Mesenchymal stem cell (in vitro differentiated cells and primary cell): ENCODE results near the gene AKNA.

Experiments used
- DNase-seq: peaks from one replicate; pipeline ENCODE4 v3.0.0-alpha.2; 2013
- H2AFZ ChIP-seq: one replicate; pipeline ENCODE4 v1.6.1; 2013; ENCODE audit warnings: low read depth, mild to moderate bottlenecking, control low read depth, inconsistent platforms, low read length, moderate library complexity
- H2AK5ac ChIP-seq: 2 replicates; pipeline ENCODE4 v1.6.1; 2013; ENCODE audit warnings: low read length, moderate library complexity, mild to moderate bottlenecking, inconsistent platforms; ENCODE audit not compliant: severe bottlenecking
- H2BK120ac ChIP-seq: one replicate; pipeline ENCODE4 v1.6.1; 2013; ENCODE audit warnings: low read depth, mild to moderate bottlenecking, inconsistent platforms, low read length, moderate library complexity
- H2BK12ac ChIP-seq, 2 experiments: one replicate each; pipeline ENCODE4 v1.6.1; 2013; ENCODE audit warnings: inconsistent platforms in 2 of 2, low read length in 2 of 2, mild to moderate bottlenecking in 2 of 2, moderate library complexity in 2 of 2, control low read depth in 1 of 2
- H2BK15ac ChIP-seq: one replicate; pipeline ENCODE4 v1.6.1; 2013; ENCODE audit warnings: mild to moderate bottlenecking, low read depth, inconsistent platforms; ENCODE audit not compliant: poor library complexity, severe bottlenecking
- H2BK5ac ChIP-seq: 2 replicates; pipeline ENCODE4 v1.6.1; 2013; ENCODE audit warnings: low read depth, mild to moderate bottlenecking, low read length, control low read depth, inconsistent platforms; ENCODE audit not compliant: poor library complexity, severe bottlenecking
- H3K14ac ChIP-seq, 2 experiments: one replicate each; pipeline ENCODE4 v1.6.1; 2013; ENCODE audit warnings: inconsistent platforms in 2 of 2, low read length in 2 of 2, control low read depth in 1 of 2, mild to moderate bottlenecking in 1 of 2, moderate library complexity in 1 of 2
- H3K18ac ChIP-seq, 2 experiments: one replicate each; pipeline ENCODE4 v1.6.1; 2013; ENCODE audit warnings: inconsistent platforms in 2 of 2, low read length in 2 of 2, control low read depth in 1 of 2, low read depth in 1 of 2, mild to moderate bottlenecking in 1 of 2
- H3K23ac ChIP-seq, 2 experiments: one replicate each; pipeline ENCODE4 v1.6.1; 2013; ENCODE audit warnings: inconsistent platforms in 2 of 2, low read length in 2 of 2, mild to moderate bottlenecking in 2 of 2, moderate library complexity in 2 of 2, control low read depth in 1 of 2
- H3K27ac ChIP-seq: 2 replicates; pipeline ENCODE4 v1.5.1; 2013; ENCODE audit warnings: mild to moderate bottlenecking, moderate library complexity, low read length, control low read depth, inconsistent platforms; ENCODE audit not compliant: poor library complexity, severe bottlenecking
- H3K27me3 ChIP-seq, 2 experiments: 2 replicates each; pipeline versions ENCODE4 v1.6.1 to v1.7.0; 2013; ENCODE audit warnings: low read length in 2 of 2, mild to moderate bottlenecking in 2 of 2, moderate library complexity in 2 of 2, control low read depth in 1 of 2, inconsistent platforms in 1 of 2; ENCODE audit not compliant: control insufficient read depth in 1 of 2, insufficient read depth in 1 of 2
- H3K36me3 ChIP-seq, 2 experiments: 2 replicates each; pipeline versions ENCODE4 v1.6.1 to v1.7.0; 2013; ENCODE audit warnings: low read length in 2 of 2, control low read depth in 1 of 2, inconsistent platforms in 1 of 2, low read depth in 1 of 2, mild to moderate bottlenecking in 1 of 2; ENCODE audit not compliant: insufficient read depth in 2 of 2, control insufficient read depth in 1 of 2
- H3K4ac ChIP-seq, 2 experiments: one replicate each; pipeline ENCODE4 v1.6.1; 2013; ENCODE audit warnings: inconsistent platforms in 2 of 2, low read length in 2 of 2, mild to moderate bottlenecking in 2 of 2, moderate library complexity in 2 of 2, control low read depth in 1 of 2, low read depth in 1 of 2
- H3K4me1 ChIP-seq: 2 replicates; pipeline ENCODE4 v1.6.1; 2013; ENCODE audit warnings: low read depth, low read length, control low read depth; ENCODE audit not compliant: control insufficient read depth, insufficient read depth
- H3K4me2 ChIP-seq: 2 replicates; pipeline ENCODE4 v1.6.1; 2013; ENCODE audit warnings: low read length, mild to moderate bottlenecking, inconsistent platforms; ENCODE audit not compliant: poor library complexity, severe bottlenecking
- H3K4me3 ChIP-seq, 2 experiments: 2 replicates each; pipeline versions ENCODE4 v1.5.1 to v1.7.0; 2013; ENCODE audit warnings: low read length in 2 of 2, mild to moderate bottlenecking in 2 of 2, control low read depth in 1 of 2, low read depth in 1 of 2; ENCODE audit not compliant: insufficient read depth in 1 of 2
- H3K79me1 ChIP-seq: replicated peaks from 2 replicates; pipeline ENCODE4 v1.6.1; 2013; ENCODE audit warnings: mild to moderate bottlenecking, control low read depth, low read length, inconsistent platforms; ENCODE audit not compliant: poor library complexity, severe bottlenecking
- H3K9ac ChIP-seq: 2 replicates; pipeline ENCODE4 v1.7.0; 2013; ENCODE audit warnings: mild to moderate bottlenecking, low read length, moderate library complexity
- H3K9me3 ChIP-seq: 2 replicates; pipeline ENCODE4 v1.7.0; 2013; ENCODE audit warnings: mild to moderate bottlenecking, low read length; ENCODE audit not compliant: control insufficient read depth
- H4K8ac ChIP-seq: one replicate; pipeline ENCODE4 v1.6.1; 2013; ENCODE audit warnings: inconsistent platforms, mild to moderate bottlenecking, low read length, moderate library complexity
- H4K91ac ChIP-seq: one replicate; pipeline ENCODE4 v1.6.1; 2013; ENCODE audit warnings: mild to moderate bottlenecking, low read length, inconsistent platforms
- WGBS: methylation state at CpG from one replicate; pipeline ENCODE4 v1.1.7; 2013; ENCODE audit warnings: mixed read lengths; 5-methylcytosine and 5-hydroxymethylcytosine counted together

Gene AKNA

GRCh38 chr9:114313186-114313585 lies 74.6 kb downstream of the AKNA start:
- DNase-seq, result no peak
- H3K79me1 ChIP-seq, result no peaks in the 10 kb centered on the region
- peaks cover 3% of the 10 kb centered on the region for H3K4me1 ChIP-seq
- H3K27me3 ChIP-seq, result no peaks in the 10 kb centered on the region
- no peak overlapping the region for H4K8ac ChIP-seq
- H2AFZ ChIP-seq, result no peak overlapping the region
- H3K9me3 ChIP-seq, result no peaks in the 10 kb centered on the region
- no peak overlapping the region for H3K14ac ChIP-seq
- no peak overlapping the region for H2BK5ac ChIP-seq
- no peak overlapping the region for H4K91ac ChIP-seq
- no peak overlapping the region for H3K9ac ChIP-seq
- H3K27ac ChIP-seq, result no peak overlapping the region
- no peak overlapping the region for H2BK15ac ChIP-seq
- peaks cover 5 to 30% of the 10 kb centered on the region in 2 experiments for H3K36me3 ChIP-seq
- H2AK5ac ChIP-seq, result no peak overlapping the region
- 97% methylated on average over 6 of the region's 8 CpGs for WGBS
- no peak overlapping the region for H3K18ac ChIP-seq
- no peak overlapping the region for H3K4me2 ChIP-seq
- no peak overlapping the region for H3K4ac ChIP-seq
- no peak overlapping the region for H3K4me3 ChIP-seq
- H2BK12ac ChIP-seq, result no peak overlapping the region
- H3K23ac ChIP-seq, result no peak overlapping the region
- H2BK120ac ChIP-seq, result no peak overlapping the region

- Histone ChIP-seq H3K14ac (no peak overlapping the region), H2BK120ac (no peak overlapping the region), H3K79me1 (no peaks in the 10 kb centered on the region), H3K4me3 (no peak overlapping the region), H4K8ac (no peak overlapping the region), H3K9me3 (no peaks in the 10 kb centered on the region), H3K36me3 (peaks cover 5 to 36% of the 10 kb centered on the region in 2 experiments), H3K4me1 (peaks cover 3% of the 10 kb centered on the region), H3K9ac (no peak overlapping the region), H3K27ac (no peak overlapping the region), H3K4me2 (no peak overlapping the region), H4K91ac (peak overlapping the region; percentile 18), H2AFZ (no peak overlapping the region), H3K27me3 (no peaks in the 10 kb centered on the region), H3K18ac (no peak overlapping the region), H2BK5ac (no peak overlapping the region), H2BK15ac (no peak overlapping the region), H3K23ac (no peak overlapping the region), H2AK5ac (no peak overlapping the region), H2BK12ac (no peak overlapping the region), H3K4ac (no peak overlapping the region)
- 89% methylated on average over 8 of the region's 8 CpGs for WGBS
- DNase-seq, result no peak
These were observed 75.3 kb downstream of the AKNA start for GRCh38 chr9:114312513-114312875.

- H3K9me3 ChIP-seq, result no peaks in the 10 kb centered on the region
- no peak overlapping the region for H2BK15ac ChIP-seq
- no peak overlapping the region for H2AFZ ChIP-seq
- peaks cover 5 to 42% of the 10 kb centered on the region in 2 experiments for H3K36me3 ChIP-seq
- no peak overlapping the region for H3K4me2 ChIP-seq
- H2AK5ac ChIP-seq, result no peak overlapping the region
- no peaks in the 10 kb centered on the region for H3K27me3 ChIP-seq
- H3K4ac ChIP-seq, result no peak overlapping the region
- H3K27ac ChIP-seq, result no peak overlapping the region
- H3K4me1 ChIP-seq, result peaks cover 2% of the 10 kb centered on the region
- H4K91ac ChIP-seq, result no peak overlapping the region
- DNase-seq, result no peak
- H3K9ac ChIP-seq, result no peak overlapping the region
- H2BK120ac ChIP-seq, result no peak overlapping the region
- H3K79me1 ChIP-seq, result no peaks in the 10 kb centered on the region
- H3K18ac ChIP-seq, result no peak overlapping the region
- H3K14ac ChIP-seq, result no peak overlapping the region
- WGBS, result 98% methylated on average over 25 of the region's 28 CpGs
- H2BK5ac ChIP-seq, result no peak overlapping the region
- no peak overlapping the region for H4K8ac ChIP-seq
- no peak overlapping the region for H2BK12ac ChIP-seq
- no peak overlapping the region for H3K23ac ChIP-seq
- H3K4me3 ChIP-seq, result no peak overlapping the region
These were observed 75.9 kb downstream of the AKNA start for GRCh38 chr9:114311571-114312512.

- Histone ChIP-seq H4K8ac (no peak overlapping the region), H2AK5ac (no peak overlapping the region), H3K18ac (no peak overlapping the region), H2BK12ac (no peak overlapping the region), H4K91ac (no peak overlapping the region), H3K9me3 (no peaks in the 10 kb centered on the region), H3K4me2 (no peak overlapping the region), H3K4ac (no peak overlapping the region), H2BK5ac (no peak overlapping the region), H3K79me1 (no peaks in the 10 kb centered on the region), H3K27me3 (no peaks in the 10 kb centered on the region), H2AFZ (no peak overlapping the region), H3K27ac (no peak overlapping the region), H2BK120ac (no peak overlapping the region), H2BK15ac (no peak overlapping the region), H3K4me1 (no peaks in the 10 kb centered on the region), H3K14ac (no peak overlapping the region), H3K36me3 (peaks cover 5 to 51% of the 10 kb centered on the region in 2 experiments), H3K4me3 (no peak overlapping the region), H3K23ac (no peak overlapping the region), H3K9ac (no peak overlapping the region)
- 95% methylated on average over 14 of the region's 22 CpGs for WGBS
- DNase-seq, result no peak
These were observed 77.0 kb downstream of the AKNA start for GRCh38 chr9:114310471-114311450.
